ENCODE measurements around the gene CXCL5. TPM values are rescaled to one million over a fixed set of nuclear protein-coding genes. Genes with fewer than 3 reads are reported as not detected.

CXCL5 gene
- 12.0 and 17.5 TPM in 2 replicates for total RNA-seq

DNA sequence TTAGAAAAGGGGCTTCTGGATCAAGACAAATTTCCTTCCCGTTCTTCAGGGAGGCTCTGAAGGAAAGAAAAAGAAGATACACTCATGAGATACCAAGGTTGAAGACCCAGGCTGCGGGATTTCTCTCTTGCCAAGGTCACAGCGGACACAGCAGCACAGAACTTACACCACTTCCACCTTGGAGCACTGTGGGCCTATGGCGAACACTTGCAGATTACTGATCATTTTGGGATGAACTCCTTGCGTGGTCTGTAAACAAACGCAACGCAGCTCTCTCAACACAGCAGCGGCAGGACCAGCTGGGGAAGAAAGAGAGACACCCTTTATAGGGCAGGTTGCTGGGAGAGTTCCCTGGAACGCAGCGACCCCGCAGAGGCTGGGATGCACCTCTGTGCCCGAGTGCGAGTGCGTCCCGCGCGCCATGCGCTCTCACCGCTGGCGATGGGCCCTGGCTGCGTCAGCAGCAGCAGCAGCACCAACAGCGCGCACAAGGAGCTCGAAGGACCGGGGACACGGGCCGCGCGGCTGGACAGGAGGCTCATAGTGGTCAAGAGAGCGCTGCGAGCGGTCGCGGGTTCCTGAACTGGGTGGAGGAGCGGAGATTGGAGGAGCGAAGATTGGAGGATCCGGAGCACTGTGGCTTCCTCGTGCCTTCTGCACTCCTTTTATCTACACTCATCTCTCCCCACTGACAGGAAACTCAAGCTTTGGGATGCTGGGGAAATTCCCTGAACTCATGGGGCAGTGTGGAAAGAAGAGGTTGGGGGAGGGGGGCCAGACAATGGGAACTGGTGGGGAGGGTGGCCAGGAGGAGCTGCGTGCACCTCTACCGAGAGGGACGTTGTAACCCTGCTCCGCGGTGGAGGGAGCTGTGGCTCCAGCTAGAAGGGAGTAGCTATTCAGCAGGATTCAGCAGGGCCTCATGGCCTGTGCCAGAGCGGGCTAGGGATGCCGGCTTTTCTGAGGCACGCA is at the start of gene CXCL5:
Gene CXCL5, minus strand, starts transcription at position 638 of the 972 bp plus-strand sequence. Its CDS starts 96 bp downstream, at position 542.
- DNase-seq (ENCODE audit: extremely low read depth, low read depth, low spot score) = no peak

GRCh38 chr4:74047152-74047551 is 48.7 kb upstream of the CXCL5 start:
- no peak for DNase-seq (ENCODE audit: extremely low read depth, low read depth, low spot score)

GRCh38 chr4:74045772-74046171 is 47.3 kb upstream of the CXCL5 start:
- DNase-seq (ENCODE audit: extremely low read depth, low read depth, low spot score) = no peak

GRCh38 chr4:74045247-74045646 is 46.8 kb upstream of the CXCL5 start:
- DNase-seq (ENCODE audit: extremely low read depth, low read depth, low spot score) = no peak

DNA sequence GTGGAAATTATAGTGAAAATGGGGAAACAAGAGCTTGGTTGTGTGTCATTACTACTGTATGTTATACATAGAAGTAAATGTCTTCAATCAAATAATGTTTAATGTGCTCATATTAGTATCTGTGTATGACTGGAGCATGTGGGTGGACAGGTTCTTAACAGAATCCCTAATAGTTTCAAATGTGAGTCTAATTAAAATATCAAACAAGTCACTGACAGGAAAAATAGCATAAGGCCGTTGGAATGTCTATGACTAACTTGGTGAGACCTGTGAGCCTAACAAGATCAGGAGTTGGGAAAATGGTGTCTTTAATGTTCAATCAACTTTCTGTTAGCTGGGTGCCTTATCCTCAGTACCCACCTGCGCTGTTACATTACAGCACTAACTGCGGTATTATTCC is 46.2 kb upstream of the CXCL5 start:
- DNase-seq (ENCODE audit: extremely low read depth, low read depth, low spot score) = no peak

DNA sequence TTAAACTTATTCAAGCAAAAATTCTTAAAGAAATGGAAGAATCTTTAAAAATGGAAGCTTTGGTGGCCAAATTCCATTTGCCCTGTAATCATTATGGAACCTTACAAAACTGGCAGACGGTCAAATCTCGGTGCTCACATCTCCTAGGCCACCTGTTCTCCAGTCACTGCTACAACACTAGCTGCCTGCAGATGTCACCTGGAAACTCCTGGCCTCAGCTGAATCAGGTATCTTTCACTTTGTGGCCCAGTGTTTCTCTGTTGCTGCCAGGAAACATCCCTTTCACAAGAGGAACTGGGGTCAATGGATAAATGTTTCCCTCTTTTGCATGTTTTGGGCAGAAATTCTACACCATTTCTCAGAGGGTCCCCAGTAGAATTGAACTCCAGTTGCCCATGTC is 44.2 kb upstream of the CXCL5 start:
- DNase-seq (ENCODE audit: extremely low read depth, low read depth, low spot score) = no peak

DNA sequence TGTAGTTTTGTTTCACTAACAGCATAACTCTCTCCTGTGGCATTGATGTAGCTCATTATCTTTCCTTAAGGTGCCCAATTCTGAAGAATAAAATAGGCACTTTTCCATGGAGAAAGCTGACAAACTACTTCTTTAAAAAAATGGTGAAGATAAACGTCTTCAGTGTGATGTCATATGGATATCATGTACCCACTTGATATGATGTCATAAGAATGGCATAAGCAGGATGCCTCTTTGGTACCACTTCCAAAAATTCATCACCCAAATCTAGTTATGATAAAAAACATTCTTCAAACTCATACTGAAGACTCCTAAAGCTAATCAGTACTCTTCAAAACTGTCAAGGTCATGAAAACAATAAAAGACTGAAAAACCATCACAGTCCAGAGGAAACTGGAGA is 42.9 kb upstream of the CXCL5 start:
- DNase-seq (ENCODE audit: extremely low read depth, low read depth, low spot score) = no peak

DNA sequence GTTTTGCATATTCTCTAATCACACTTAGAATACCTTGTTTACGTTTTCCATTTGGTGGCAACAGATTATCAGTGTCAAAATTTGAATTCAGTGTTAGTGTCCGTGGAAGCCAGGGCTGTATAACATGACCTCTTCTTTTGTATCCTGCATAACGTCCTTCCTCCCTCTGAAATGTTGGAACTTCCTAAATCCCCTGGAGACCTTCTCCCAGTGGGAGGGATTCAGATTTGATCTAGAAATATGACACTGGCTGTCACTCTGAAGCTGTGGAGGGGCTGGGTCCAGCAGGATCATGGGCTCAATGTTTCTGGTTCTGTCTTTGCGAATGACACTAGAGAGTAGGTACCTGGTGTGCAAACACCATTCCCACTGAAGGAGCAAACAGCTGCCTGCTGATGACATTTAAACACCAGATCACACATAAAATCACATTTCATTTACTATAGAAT is 40.9 kb upstream of the CXCL5 start:
- no peak for DNase-seq (ENCODE audit: extremely low read depth, low read depth, low spot score)

DNA sequence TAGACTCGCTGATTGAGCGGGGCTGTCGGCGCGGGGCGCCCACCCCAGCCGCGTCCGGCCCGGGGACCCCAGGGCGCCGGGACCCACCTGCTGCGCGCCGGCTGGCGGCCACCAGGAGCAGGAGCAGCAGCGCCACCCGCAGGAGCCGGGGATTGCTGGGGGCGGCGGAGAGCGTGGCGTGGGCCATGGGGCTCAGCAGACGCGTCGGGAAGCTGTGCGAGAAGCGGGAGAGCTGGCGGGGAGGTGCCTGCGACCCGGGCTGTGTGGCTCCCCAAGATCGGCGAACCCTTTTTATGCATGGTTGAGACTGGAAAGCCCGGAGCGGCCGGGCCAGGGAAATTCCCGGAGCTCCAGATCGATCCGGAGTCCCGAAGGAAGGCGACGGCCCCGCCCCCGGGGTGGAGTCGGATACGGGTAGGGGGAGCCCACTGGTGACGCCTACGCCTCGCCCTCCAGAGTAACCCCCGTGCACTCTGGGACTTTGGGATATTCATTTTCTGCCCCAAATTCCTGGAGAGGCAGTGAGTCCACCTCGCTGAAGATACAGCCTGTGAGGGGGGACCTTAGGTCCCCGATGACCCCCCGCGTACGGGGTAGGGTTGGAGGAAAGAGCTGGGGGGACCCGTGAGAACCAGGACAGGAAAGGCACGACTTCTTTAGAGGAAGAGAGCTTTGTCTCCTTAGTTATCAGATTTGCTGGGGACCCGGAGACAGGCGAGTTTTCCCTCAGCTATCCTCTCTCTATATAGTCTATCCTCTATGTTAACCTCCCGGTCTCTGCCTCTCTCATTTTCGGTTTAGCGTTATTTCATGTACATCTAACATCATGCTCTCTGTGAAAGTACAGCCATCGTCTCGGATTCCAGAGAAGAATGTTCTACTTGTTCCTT is 40.2 kb upstream of the CXCL5 start, which contains the start of gene CXCL3:
Gene CXCL3, minus strand, starts transcription at position 265 of the 890 bp plus-strand sequence. Its CDS starts 78 bp downstream, at position 187.
- DNase-seq (ENCODE audit: extremely low read depth, low read depth, low spot score) = no peak

DNA sequence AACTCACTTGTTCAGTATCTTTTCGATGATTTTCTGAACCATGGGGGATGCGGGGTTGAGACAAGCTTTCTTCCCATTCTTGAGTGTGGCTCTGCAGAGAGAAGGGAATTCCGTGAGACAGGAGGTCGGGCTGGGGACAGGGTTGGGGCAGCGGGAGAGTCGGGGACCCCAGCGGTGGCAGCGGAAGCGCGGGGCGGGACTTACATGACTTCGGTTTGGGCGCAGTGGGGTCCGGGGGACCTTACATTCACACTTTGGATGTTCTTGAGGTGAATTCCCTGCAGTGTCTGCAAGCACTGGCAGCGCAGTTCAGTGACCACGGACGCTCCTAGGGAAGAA is 39.6 kb upstream of the CXCL5 start:
- DNase-seq (ENCODE audit: extremely low read depth, low read depth, low spot score) = no peak

DNA sequence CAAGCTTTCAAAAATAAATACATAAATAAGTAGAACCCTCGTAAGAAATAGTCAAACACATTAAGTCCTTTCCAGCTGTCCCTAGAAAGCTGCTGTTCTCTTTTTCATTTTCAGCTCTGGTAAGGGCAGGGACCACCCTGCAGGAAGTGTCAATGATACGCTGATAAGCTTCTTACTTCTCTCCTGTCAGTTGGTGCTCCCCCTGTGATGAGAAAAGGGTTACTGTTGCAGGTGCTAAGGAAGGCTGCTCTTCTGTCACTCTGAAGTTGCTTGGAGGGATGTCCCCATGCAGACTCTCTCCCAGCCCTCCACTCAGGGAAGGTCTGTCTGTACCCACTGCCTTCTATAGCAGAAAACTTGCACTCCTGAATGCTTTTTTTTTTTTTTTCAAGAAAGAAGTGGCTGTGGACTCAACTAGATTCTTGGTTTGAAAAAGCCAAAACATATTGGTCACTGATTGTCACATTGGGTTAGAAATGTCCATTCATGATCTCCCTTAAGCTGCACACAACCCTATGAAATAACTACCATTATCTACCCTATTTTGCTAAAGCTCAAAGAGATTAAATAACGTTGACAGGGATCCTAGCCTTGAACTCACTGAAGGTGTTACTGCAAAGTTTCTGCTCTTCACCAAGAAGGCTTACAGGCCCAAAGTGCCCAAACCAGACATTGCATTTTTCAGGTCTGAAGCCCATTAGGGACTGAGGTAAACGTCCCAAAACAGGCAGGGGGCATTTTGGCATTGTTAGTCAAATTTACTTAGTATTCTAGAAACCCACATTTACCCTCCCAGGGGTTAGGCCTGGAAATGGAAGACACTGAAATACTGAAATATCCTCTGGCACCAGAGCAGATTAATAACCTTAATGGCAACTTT is 38.8 kb upstream of the CXCL5 start:
- DNase-seq (ENCODE audit: extremely low read depth, low read depth, low spot score) = no peak

- DNase-seq (ENCODE audit: extremely low read depth, low read depth, low spot score) = no peak
Observed at GRCh38 chr4:74033739-74034138, 35.3 kb upstream of the CXCL5 start.

- DNase-seq (ENCODE audit: extremely low read depth, low read depth, low spot score) = no peak
Observed at GRCh38 chr4:74032064-74032463, 33.6 kb upstream of the CXCL5 start.

- no peak for DNase-seq (ENCODE audit: extremely low read depth, low read depth, low spot score)
Observed at GRCh38 chr4:74031576-74031975, 33.1 kb upstream of the CXCL5 start.

GRCh38 chr4:74030285-74030684 is 31.8 kb upstream of the CXCL5 start:
- no peak for DNase-seq (ENCODE audit: extremely low read depth, low read depth, low spot score)

DNA sequence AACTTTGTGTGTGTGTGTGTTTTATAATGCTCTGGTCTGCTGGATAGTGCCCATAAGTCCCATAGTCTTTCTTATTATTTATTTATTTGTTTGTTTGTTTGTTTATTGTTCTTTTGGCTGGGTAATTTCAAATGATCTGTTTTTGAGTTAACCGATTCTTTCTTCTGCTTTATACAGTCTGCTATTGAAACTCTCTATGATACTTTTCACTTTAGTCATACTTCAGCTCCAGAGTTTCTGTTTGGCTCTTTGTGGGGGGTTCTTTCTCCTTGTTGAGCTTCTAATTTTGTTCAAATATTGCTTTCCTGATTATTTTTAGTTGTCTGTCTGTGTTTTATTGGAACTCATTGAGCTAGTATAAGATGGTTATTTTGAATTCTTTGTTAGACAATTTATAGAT is 30.0 kb upstream of the CXCL5 start:
- DNase-seq (ENCODE audit: extremely low read depth, low read depth, low spot score) = no peak

GRCh38 chr4:74023709-74024108 is 25.2 kb upstream of the CXCL5 start:
- no peak for DNase-seq (ENCODE audit: extremely low read depth, low read depth, low spot score)

GRCh38 chr4:74021601-74022000 is 23.1 kb upstream of the CXCL5 start:
- DNase-seq (ENCODE audit: extremely low read depth, low read depth, low spot score) = no peak

- no peak for DNase-seq (ENCODE audit: extremely low read depth, low read depth, low spot score)
Observed at GRCh38 chr4:74018771-74019170, 20.3 kb upstream of the CXCL5 start.

DNA sequence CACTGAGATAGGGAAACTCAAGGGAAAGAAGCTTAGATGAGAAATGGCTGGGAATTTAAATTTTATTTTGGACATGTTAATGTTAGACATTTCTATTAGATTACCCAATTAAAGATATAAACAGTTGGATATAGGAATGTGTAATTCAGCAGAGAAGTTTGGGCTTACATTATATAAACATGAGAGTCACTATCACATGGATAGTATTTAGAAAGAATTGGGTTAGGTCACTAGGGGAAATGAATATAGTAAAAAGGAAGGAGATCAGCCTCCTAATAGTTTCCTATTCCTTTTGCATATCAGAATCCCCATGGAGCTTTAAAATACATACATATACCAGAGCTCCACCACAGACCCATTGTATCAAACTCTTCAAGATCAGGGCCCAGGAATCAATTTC is 19.6 kb upstream of the CXCL5 start:
- DNase-seq (ENCODE audit: extremely low read depth, low read depth, low spot score) = no peak
